ENCODE data around the gene PIP4K2B. TPM values are rescaled to one million over a fixed set of nuclear protein-coding genes. Genes with fewer than 3 reads are reported as not detected.

PIP4K2B gene
- total RNA-seq, 4 donors from 2014 or later = 29.3 to 72.0 (median 51.1) TPM

DNA sequence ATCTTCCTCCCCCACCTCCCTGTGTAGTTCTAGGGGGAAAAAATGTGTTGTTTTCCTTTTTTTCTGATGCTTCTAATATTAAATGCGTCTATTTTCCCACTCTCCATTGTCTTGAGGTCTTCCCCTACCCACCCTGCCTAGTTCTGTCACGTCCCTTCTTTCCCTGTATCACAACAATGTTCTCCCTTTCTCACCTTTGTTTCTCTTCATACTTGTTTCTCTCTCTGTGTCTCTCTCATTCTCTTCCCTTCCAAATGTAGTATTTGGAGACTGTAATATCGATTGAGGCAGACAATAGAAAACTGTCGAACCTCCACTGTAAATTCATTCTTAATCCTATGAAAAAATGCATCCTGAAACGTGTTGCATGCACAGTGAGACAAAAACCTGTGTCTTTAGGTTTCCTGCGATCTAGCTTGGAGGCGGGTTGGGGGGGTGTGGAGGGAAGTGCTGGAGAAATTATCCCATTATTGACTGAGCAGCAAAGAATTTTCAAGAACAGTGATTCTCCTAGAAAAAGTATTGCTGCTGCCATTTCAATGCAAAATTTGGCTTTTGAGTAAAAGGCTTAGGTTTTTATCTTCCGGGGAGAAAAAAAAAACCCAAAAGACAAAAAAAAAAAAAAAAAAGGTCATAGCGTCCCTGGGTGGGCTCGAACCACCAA, 48.1 kb downstream of the PIP4K2B start:
- no peak for TF ChIP-seq CTCF (IDR thresholded peaks at IDR 0.05; ENCODE audit: low read depth)

DNA sequence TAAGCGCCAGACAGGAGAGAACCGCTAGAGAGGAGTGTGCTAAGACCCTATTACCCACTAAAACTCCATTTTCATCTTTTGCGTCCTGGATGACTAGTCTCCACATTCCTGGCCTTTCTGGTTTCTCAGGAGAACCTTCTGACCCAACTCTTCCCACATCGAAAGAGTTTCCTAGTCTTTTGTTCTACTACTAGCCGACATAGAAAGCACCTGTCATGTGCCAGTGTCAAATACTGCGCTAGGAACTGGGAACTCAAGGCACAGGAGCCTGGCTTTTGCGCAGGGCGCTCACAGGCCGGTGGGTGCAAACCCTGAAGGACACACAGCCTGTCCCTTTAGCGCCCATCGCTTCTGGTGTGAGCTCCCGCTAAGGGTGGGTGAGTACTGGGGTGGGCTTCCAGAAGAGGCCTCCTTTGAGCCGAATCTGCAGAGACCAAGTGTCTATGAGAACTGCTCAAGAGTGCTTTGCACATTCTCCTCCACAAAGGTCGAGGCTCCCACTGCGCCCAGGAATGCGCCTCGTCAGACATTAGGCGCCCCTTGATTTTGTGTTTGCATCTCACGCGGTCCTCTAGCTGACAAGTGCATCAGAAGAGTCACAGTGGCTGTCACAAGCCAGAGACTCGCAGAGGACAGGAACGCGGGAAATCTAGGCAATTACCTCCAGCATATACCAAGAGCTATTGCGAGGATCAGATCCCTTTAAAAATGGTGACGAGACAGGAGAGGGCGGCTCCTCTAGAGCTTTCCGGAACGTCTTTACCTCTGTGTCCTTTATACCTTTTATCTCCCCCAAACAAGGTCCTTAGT, 48.8 kb downstream of the PIP4K2B start:
- no peak for TF ChIP-seq CTCF (IDR thresholded peaks at IDR 0.05; ENCODE audit: low read depth)

DNA sequence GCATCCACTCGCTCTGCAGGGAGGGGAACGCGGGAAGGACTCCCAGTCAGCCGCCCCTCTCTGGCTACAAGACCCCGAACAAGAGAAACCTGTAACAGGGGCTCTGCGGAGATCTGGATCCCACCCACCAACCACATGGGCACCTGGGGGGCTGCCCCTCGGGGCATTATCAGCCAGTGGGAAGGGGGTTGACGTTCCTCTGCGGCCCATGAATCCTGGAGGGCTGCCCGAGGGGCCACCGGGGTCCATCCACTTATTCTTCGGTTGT, 49.4 kb downstream of the PIP4K2B start:
- TF ChIP-seq CTCF (IDR thresholded peaks at IDR 0.05; ENCODE audit: low read depth) = no peak

GRCh38 chr17:38749223-38750043, 49.9 kb downstream of the PIP4K2B start:
- no peak for TF ChIP-seq CTCF (IDR thresholded peaks at IDR 0.05; ENCODE audit: low read depth)

- no peak for TF ChIP-seq CTCF (IDR thresholded peaks at IDR 0.05; ENCODE audit: low read depth)
Measured at GRCh38 chr17:38748892-38749222, 50.5 kb downstream of the PIP4K2B start.

DNA sequence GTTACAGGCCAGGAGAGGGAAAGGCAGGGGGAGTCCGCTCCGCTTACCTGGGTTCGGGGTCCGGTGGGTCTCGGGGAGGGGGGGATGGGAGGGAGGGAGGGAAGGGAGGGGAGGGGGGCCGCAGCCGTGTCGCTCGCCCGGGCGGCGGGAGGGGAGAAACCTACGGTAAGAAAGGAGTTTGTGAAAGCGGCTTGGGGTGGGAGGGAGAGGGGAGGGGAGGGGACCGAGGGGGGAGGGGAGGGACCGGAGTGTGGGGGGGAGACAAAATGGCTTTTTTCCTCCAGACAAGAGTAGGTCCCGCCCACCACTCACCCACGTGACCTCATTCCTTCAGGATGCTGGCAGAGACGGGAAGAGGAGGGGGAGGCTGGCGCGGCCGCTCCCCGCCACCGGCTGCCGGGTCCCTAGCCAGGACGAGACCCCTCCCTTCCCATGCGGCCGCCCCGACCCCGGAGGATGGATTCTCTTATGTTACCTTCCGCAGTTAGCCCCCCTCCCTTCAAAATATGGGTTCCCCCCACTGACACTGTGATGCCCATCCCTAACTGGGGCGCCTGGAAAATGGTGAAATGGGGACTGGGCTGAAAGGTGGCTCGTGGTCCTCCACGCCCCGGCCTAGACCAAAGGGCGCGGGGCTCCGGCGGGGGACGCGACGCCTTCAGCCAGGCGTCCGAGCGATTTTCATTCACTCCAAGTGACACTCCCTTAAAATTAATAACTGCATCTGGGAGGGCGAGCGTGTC, 51.0 kb downstream of the PIP4K2B start, which contains the start of gene PCGF2:
PCGF2 (minus strand) TSS at position 188 of the 743 bp plus-strand sequence. CDS start 7,934 bp downstream, outside the sequence.
- no peak for TF ChIP-seq CTCF (IDR thresholded peaks at IDR 0.05; ENCODE audit: low read depth)

All from subcutaneous adipose tissue (tissue), 4 donors.